Measurements from ENCODE around the gene CIITA.

GRCh38 chr16:10942352-10943063, 65.5 kb downstream of the CIITA start, which contains the start of gene DEXI:
- TF ChIP-seq EZH2phosphoT487 (IDR thresholded peaks at IDR 0.05; ENCODE audit: insufficient read depth, low read depth) (no peak), EZH2 (IDR thresholded peaks at IDR 0.05; ENCODE audit: insufficient read depth, poor library complexity, severe bottlenecking) (no peak)

All from GM23248 (cell line).